GM19372 (cell line): ENCODE data around the gene ARHGEF12.

ENCODE experiments used
- ATAC-seq: cut with Tn5 transposase; IDR thresholded peaks from one replicate; pipeline ENCODE4 v1.9.1; 2021; ENCODE audit warnings: mild to moderate bottlenecking, low read depth, moderate library complexity; ENCODE audit not compliant: unreplicated experiment

The ARHGEF12 gene

DNA sequence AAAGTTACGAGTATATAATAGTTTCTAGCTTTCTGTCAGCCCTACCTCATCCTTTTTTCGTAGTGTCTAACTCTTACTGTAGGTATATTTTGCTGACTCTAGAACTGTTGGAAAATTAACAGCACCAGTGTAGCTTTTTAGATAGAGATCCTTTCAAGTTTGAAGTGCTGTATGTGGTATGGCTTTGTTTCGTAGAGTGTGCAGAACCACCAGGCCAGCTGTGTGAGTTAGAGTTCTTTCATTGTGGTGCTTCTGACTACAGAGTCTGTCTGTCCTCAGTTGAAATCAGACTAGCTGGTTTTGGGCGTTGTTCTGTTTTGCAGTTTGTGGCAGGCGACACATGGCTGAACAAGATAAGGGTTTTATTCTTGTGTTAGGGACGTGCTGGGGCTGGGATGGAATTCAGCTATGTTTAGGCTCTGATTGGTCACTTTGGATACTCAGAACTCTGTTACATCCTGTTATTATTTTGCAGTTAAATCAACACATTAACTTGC is 3.2 kb downstream of the ARHGEF12 start:
- ATAC-seq = no peak

DNA sequence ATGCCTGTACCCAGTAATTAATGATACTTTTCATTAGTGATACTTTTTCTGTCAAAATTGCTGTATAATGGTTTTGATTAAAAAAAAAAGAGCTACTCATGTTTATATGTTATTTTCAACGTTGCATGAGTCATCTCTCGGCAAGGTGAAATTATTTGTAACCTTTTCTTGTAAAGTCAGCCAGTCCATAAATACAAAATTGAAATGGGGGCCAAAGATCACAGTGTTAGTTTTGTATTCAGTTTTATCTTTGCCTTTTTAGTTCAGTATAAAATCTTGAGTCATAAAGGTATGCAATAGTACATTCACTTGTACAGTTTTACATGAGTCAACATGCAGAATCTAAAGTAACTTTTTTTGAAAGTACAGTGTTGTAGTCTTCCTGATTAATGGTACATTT is 4.3 kb downstream of the ARHGEF12 start:
- ATAC-seq = no peak

DNA sequence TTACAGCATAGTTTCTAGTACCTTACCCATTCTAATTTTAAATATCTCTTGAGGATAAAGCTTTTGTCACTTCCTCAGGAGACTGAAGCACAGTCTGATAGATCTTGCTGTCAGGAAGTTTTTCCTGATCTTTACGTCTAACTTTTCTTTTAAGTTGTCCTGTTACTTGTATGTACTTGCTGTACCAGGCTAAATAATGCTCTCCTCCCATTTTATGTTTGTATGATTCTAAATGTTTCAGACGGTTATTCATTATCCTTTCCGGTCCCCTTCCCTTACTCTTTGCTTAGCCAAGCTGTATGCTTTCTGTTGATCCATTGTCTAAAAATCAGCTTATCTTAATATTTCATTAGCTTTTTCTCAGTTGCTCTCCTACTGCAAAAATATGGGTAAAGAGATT is 6.0 kb downstream of the ARHGEF12 start:
- ATAC-seq = no peak

DNA sequence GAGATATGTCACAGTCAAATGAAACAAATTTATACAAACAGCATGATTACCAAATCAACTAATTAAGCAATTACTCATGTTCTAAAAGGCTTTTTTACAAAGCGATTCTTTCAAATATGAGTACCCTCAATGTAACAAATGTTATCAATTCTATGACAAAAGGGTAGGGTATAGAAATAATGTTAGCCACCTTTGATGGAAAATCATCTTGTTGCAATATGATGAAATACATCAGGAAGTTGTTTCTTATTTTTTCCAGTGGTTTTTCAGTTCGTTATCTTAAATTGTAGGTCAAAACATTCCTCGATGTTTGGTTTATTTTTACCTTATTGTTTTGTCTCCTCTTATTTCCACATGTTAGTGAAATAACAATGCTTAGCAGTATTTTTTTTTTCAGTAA is 6.5 kb downstream of the ARHGEF12 start:
- no peak for ATAC-seq

DNA sequence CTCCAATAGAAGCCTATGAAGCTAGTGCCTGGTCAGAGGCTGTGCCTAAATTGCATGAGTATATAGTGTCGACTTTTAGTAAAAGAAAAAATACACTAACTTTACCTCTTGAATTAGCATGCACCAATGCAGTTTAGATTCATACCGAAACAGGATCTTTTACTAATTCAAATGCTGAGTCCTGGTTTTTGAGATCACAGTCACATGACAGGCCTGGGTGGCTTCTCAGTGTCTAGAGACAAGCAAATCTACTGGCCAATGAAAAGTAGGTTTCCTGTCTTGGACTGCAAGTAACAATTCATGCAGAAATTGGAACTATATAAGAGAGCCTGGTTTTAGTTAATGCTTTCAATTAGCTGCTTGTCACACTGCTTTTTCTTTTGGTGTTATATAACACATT is 7.2 kb downstream of the ARHGEF12 start:
- no peak for ATAC-seq

DNA sequence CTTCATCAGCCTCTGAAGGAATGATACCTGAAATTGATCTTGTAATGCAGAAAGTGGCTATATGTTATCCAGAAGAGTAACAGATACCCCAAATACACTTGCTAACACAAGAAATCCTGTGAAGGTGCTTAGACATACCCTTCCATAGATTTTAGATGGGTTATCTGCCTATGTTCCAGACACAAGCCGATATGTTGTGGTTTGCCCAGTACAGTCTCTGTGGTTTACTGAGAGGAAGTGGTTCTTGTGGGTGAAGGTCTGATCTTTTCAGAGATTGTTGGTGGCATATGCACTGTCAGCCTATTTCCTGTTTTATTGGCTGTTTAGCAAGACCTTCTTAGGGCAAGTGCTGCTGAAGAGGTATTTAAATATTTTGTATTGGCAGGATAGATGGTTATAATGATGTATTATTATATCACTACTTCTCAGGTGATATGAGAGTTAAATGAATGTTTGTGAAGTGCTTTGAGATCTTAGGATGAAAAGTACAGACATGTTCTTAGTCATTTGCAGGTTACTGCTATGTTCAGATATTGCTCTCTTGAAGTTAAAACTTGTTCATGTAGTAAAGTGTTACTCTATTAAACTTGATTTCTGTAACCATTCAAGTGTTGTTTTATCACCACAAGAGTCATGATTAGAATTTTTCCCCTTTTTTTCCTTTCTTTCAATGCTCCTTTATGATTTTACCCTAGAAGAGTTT is 8.2 kb downstream of the ARHGEF12 start:
- ATAC-seq = peak; percentile 76

DNA sequence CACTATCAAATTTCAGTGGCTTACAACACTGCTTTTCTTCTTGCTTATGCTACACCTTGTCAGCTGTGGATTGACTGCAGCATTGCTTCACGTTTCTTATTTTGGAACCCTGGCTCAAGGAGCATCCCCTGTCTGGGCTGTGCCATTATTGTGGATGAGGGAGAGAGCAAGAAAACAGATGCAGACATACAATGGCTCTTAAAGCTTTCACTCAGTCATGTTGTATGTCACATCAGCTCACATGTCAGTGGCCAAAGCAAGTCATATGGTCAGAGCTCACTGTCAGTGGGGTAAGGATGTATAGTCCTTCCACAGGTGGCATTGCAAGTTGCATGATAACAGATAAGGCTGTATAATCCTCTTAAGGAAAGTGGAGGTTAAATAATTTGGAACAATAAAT is 10.0 kb downstream of the ARHGEF12 start:
- ATAC-seq = no peak

DNA sequence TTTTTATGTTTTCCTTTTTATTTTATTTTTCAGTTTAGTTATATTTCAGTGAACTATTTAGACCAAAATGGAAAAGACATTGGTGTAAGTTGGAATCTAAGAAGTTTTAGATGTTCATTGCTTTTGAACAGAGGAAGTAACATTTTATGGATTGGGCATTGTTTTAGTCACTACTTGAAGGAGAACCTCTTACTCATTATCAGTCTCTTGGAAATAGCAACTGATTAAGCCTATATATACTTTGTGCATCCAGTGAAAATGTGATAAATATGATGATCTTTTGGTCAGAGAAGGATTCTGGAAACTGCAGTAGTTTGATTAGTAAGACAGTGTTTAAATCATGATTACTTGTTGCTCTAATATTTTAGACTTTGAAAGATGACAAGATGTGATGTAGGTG is 14.4 kb downstream of the ARHGEF12 start:
- ATAC-seq = no peak

DNA sequence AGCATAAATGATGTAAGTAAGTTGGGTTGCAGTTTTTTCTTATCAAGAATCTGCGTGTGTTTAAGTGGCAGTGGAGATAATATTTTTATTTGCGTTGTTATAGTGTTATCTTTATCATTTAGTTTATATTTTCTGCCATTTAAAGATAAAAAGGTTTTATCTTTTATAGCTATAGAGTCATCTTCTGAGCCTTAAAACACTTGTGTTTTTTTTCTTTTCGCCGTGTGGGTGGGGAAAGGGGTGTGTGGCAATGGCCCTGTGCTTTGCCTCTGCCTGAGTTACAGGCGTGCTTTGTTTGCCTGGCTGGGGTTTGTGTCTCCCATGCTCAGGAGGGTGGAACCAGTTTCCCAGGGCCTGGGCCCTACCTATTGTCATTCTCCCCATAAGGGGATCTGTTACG is 16.2 kb downstream of the ARHGEF12 start:
- ATAC-seq = no peak

DNA sequence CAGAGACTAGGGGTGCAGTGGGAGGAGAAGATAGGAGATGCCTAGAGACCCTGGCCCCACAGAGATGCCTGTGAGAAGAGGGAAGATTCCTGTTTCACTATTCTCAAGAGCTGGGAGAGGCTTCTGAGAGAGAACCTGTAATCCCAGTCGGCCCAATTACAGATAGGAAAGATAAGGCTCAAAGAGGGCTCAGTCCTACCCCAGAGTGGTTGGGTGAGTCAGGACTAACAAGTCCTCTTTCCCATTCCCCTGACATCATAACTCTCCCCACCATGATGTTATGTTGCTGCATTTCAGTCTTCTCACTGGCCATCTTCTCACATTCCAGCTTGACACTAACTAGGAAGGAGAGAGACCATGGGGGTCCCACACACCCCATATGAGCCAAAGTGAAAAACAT is 17.9 kb downstream of the ARHGEF12 start:
- no peak for ATAC-seq

DNA sequence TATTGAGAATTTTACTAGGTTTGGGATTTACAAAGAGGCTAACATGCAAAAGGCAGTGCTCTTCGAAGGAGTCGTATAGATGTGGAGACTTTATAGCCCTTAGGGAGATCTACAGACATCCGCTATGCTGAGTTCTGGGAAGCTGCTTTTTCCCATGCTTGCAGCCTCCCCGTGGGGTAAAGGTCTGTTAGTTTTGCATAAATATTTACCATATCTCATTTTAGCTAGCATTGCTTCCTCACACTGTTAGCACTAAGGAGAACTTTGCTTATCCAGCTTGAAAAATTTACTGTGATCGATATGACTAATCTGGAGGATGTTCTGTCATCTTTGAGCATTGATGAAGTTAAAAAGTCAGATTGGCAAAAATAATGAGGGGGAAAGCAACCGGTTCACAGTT is 18.6 kb downstream of the ARHGEF12 start:
- no peak for ATAC-seq

DNA sequence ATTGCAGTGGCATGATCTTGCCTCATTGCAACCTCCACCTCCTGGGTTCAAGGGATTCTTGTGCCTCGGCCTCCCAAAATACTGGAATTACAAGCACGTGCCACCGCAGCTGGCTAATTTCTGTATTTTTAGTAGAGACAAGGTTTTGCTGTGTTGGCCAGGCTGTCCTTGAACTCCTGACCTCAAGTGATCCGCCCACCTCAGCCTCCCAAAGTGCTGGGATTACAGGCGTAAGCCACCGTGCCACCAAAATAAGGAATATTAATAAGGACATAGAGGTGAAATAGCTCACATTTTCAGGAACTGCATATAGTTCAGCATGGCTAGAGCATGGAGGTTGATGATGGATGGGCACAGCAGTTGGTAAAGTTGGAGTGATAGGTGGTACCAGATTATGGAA is 21.4 kb downstream of the ARHGEF12 start:
- no peak for ATAC-seq

DNA sequence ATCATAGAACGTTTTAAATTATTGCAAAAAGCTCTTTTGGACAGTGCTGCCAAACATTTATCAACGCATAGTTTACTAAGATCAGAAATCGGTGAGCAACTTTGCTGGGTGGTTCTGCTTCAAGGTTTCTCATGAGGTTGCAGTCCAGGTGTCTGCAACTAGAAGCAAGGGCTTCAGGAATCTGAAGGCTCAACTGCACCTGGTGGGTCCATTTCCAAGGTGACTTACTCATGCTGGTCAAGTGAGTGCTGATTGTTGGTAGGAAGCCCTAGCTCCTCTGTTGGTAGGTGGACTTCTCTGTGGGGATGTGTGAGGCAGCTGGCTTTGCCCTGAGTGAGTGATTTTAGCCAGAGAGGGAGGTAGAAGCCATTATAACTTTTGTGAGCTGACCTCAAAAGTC is 22.5 kb downstream of the ARHGEF12 start:
- ATAC-seq = no peak

DNA sequence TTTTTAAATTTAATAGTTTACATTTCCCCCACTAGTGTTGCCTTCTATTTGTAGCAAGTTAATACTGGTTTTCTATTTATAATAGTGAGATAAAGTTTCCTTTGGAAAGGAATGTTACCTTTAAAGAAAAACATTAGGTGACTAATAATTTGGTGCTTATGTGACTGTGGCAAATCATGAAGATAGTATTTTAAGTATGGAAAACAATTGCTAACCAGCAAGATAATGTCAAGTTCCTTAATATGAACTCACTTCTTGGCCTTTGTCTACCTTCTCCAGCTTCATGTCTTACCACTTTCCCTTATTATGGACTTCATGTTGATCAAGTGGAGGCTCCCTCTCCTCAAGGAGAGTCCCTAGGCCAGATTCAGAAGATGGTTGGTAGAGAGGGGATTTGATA is 27.2 kb downstream of the ARHGEF12 start:
- no peak for ATAC-seq

DNA sequence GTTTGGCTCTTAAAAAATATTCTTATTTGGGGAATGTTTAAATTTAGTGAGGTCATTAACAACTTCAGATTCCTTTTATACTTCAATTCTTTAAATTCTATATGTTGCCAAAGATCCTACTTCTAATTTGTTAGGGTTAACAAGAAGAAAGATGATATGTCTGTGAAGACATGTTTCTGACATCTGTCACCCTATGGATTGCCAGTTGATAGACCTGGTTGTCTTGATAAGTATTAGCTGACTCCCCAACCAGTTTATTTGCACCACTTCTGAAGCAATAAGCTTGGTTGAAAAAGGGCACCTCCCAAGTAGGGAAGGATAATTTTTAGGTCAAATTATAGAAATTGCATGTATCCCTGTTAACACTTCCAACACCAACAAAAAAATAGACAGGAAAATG is 29.3 kb downstream of the ARHGEF12 start:
- no peak for ATAC-seq

DNA sequence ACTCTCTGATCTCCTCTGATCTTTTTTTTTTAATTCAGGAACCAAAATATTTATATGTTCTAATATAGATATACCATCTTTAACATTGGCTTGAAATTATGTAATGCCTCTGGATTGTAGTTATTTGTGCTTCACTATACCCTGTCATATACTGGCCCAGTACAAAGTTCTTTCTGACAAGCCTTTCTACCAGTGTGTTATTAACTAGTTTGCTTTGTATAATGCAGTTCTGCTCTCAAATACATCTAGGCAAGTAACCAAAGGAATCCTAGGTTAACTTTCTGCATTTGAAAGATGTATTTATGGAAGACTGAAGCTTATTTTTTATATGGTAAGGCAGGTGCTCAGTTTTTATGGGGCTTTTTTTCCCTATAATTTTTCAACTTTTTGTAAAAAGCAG is 36.1 kb downstream of the ARHGEF12 start:
- ATAC-seq = no peak

DNA sequence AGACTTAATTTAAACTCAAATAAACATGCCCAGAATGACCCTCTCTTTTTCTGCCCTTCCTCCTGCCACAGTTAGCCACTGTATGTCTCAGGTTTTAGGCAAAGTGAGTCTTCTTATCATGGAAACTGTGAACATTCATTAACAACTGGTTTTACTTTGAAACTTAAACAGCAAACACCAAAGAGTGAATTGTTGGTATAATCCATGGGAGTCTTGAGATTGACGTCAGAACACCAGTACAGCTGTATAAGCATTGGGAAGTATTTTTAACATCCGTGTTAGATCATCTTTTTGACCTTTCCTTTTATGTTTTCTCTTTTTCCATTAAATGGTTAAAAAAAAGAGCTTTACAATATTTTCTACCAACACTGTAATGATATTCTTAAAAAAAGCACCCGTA is 38.9 kb downstream of the ARHGEF12 start:
- no peak for ATAC-seq

DNA sequence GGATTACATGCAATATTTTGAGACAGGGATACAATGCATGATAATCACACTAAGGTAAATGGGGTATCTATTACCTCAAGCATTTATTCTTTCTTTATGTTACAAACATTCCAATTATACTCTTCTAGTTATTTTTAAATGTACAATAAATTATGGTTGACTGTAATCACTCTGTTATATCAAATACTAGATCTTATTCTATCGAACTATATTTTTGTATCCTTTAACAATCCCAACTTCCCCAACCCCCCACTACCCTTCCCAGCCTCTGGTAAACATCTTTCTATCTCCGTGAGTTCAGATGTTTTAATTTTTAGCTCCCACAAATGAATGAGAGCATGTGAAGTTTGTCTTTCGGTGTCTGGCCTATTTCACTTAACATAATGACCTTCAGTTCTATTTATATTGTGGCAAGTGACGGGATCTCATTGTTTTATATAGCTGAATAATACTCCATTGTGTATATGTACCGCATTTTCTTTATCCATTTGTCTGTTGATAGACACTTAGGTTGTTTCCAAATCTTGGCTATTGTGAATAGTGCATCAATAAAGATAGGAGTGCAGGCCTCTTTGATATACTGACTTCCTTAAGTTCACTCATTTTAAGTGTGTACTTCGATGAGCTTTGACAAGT is 40.5 kb downstream of the ARHGEF12 start:
- ATAC-seq = no peak

DNA sequence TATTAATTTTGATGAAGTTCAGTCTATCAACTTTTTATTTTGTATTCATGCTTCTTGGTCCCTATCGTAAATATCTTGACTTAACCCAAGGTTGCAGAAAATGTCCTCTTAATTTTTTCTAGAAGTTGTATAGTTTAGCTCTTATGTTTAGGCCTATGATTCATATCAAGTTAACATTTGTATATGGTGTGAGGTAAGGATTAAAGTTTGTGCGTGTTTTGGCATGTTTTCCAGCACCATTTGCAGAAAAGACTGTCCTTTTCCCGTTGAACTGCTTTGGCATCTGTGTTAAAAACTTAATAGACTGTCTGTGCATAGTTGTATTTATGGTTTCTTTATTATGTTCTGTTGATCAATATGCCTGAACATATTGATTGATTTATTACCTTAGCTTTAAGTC is 42.3 kb downstream of the ARHGEF12 start:
- ATAC-seq = no peak

DNA sequence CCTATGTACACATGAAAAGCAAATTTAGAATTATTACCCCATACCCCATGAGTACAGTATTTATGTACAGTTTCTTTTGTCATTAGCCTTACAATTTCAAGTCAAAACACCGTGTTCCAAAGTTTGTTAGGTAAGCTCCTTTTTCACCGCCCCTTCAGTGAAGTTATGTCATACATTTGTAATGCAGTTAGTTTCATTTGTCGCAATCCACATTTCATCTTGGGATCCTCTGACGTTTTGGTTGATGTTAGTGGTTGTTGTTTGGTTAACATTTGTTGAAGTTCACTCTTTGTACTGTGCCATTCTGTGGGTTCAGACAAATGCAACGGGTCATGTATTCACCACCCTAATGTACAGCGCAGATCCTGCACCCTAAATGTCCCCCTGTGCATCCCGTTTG is 45.2 kb downstream of the ARHGEF12 start:
- no peak for ATAC-seq

DNA sequence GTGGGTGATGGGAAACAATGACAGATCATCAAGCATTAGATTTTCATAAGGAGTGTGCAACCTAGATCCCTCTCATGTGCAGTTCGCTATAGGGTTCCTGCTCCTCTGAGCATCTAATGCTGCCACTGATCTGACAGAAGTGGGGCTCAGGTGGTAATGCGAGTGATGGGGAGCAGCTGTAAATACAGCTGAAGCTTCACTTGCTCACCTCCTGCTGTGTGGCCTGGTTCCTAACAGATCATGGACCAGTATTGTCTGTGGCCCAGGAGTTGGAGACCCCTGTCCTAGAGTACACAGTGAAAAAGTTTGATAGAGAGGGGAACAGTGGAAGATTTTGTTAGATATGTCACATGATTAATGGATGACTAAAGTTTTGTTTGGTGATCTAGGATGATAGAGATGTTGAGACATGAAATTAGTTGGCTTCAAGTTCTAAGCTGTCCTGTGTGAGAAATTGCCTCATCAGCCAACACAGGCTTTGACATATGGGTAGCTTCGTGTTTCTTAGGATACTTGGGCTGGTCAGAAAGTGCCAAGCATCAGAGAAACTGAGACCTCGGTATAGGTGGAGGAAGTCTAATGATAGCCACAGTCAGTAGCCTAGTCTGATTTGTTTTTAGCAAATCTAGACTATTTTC is 47.4 kb downstream of the ARHGEF12 start:
- ATAC-seq = no peak

DNA sequence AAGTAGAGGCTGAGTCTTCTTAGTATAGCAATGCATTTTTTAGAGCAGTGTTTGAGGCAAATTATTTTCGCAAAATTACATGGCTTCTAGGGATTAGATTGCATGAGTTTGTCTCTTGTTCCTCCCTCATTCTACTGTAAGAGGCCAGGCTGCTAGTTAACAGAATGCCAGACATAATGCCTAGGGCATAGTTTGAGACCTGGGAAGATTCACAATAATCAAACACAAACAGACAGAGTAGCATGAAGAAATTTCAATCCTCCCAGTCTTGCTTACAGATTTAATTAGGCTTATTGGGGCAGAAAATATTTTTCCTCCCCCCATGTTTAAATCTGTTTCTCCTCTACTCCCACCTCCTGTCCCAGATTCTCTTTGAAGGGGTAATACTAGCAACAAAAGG is 48.3 kb downstream of the ARHGEF12 start:
- ATAC-seq = no peak
